ENCODE results near the gene FAM50B.

The FAM50B gene

GRCh38 chr6:3808759-3809514, 40.2 kb upstream of the FAM50B start:
- Histone ChIP-seq H4K20me1 (ENCODE audit: control insufficient read depth, insufficient read depth, low read depth, low read length) (no peaks in the 10 kb centered on the region), H3K27ac (ENCODE audit: low read depth, low read length) (no peak overlapping the region), H3K9me2 (replicated peaks; ENCODE audit: control insufficient read depth, low read length) (no peaks in the 10 kb centered on the region), H3F3A (ENCODE audit: control insufficient read depth, insufficient read depth) (no peaks in the 10 kb centered on the region), H3K27me3 (ENCODE audit: control insufficient read depth, low read length) (no peaks in the 10 kb centered on the region), H3K4me1 (ENCODE audit: control insufficient read depth, low read length) (peaks cover 10% of the 10 kb centered on the region), H3K4me3 (ENCODE audit: low read length) (no peak overlapping the region), H3K9me3 (ENCODE audit: control insufficient read depth, insufficient read depth, low read length) (no peaks in the 10 kb centered on the region), H3K36me3 (ENCODE audit: control insufficient read depth, low read length) (no peaks in the 10 kb centered on the region), H3K4me2 (ENCODE audit: low read length) (no peak overlapping the region), H3K79me2 (ENCODE audit: control insufficient read depth, low read length) (no peaks in the 10 kb centered on the region)
- TF ChIP-seq, protein P1, sequence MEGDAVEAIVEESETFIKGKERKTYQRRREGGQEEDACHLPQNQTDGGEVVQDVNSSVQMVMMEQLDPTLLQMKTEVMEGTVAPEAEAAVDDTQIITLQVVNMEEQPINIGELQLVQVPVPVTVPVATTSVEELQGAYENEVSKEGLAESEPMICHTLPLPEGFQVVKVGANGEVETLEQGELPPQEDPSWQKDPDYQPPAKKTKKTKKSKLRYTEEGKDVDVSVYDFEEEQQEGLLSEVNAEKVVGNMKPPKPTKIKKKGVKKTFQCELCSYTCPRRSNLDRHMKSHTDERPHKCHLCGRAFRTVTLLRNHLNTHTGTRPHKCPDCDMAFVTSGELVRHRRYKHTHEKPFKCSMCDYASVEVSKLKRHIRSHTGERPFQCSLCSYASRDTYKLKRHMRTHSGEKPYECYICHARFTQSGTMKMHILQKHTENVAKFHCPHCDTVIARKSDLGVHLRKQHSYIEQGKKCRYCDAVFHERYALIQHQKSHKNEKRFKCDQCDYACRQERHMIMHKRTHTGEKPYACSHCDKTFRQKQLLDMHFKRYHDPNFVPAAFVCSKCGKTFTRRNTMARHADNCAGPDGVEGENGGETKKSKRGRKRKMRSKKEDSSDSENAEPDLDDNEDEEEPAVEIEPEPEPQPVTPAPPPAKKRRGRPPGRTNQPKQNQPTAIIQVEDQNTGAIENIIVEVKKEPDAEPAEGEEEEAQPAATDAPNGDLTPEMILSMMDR (IDR thresholded peaks at IDR 0.05; ENCODE audit: low read depth, low read length, poor library complexity, severe bottlenecking) = no peak
- no peak for TF ChIP-seq EZH2phosphoT487 (IDR thresholded peaks at IDR 0.05; ENCODE audit: borderline replicate concordance, low read length)

DNA sequence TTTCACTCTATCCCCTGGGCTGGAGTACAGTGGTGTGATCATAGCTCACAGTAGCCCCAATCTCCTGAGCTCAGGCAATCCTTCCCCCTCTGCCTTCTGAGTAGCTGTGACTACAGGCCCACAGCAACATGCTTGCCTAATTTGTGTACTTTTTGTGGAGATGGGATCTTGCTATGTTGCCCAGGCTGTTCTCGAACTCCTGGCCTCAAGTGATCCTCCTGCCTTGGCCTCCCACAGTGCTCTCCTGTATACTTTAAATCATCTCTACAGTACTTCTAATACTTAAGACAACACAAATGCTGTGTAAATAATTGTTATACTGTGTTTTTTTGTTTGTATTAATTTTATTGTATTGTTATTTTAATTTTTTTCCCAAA, 39.7 kb upstream of the FAM50B start:
- Histone ChIP-seq H3K4me1 (ENCODE audit: control insufficient read depth, low read length) (peaks cover 10% of the 10 kb centered on the region), H3K27me3 (ENCODE audit: control insufficient read depth, low read length) (no peaks in the 10 kb centered on the region), H3K27ac (ENCODE audit: low read depth, low read length) (no peak overlapping the region), H3K36me3 (ENCODE audit: control insufficient read depth, low read length) (no peaks in the 10 kb centered on the region), H4K20me1 (ENCODE audit: control insufficient read depth, insufficient read depth, low read depth, low read length) (no peaks in the 10 kb centered on the region), H3K79me2 (ENCODE audit: control insufficient read depth, low read length) (no peaks in the 10 kb centered on the region), H3F3A (ENCODE audit: control insufficient read depth, insufficient read depth) (no peaks in the 10 kb centered on the region), H3K4me3 (ENCODE audit: low read length) (no peak overlapping the region), H3K9me3 (ENCODE audit: control insufficient read depth, insufficient read depth, low read length) (no peaks in the 10 kb centered on the region), H3K9me2 (replicated peaks; ENCODE audit: control insufficient read depth, low read length) (no peaks in the 10 kb centered on the region), H3K4me2 (ENCODE audit: low read length) (no peak overlapping the region)
- TF ChIP-seq, protein P1 (IDR thresholded peaks at IDR 0.05; ENCODE audit: low read depth, low read length, poor library complexity, severe bottlenecking) = no peak
- TF ChIP-seq EZH2phosphoT487 (IDR thresholded peaks at IDR 0.05; ENCODE audit: borderline replicate concordance, low read length) = no peak

GRCh38 chr6:3809982-3810381, 39.2 kb upstream of the FAM50B start:
- Histone ChIP-seq H3K9me2 (replicated peaks; ENCODE audit: control insufficient read depth, low read length) (no peaks in the 10 kb centered on the region), H3K4me1 (ENCODE audit: control insufficient read depth, low read length) (peaks cover 10% of the 10 kb centered on the region), H3K27ac (ENCODE audit: low read depth, low read length) (no peak overlapping the region), H3K36me3 (ENCODE audit: control insufficient read depth, low read length) (no peaks in the 10 kb centered on the region), H3F3A (ENCODE audit: control insufficient read depth, insufficient read depth) (no peaks in the 10 kb centered on the region), H3K9me3 (ENCODE audit: control insufficient read depth, insufficient read depth, low read length) (no peaks in the 10 kb centered on the region), H3K79me2 (ENCODE audit: control insufficient read depth, low read length) (no peaks in the 10 kb centered on the region), H4K20me1 (ENCODE audit: control insufficient read depth, insufficient read depth, low read depth, low read length) (no peaks in the 10 kb centered on the region), H3K4me2 (ENCODE audit: low read length) (no peak overlapping the region), H3K27me3 (ENCODE audit: control insufficient read depth, low read length) (no peaks in the 10 kb centered on the region), H3K4me3 (ENCODE audit: low read length) (no peak overlapping the region)
- TF ChIP-seq, protein P1 (IDR thresholded peaks at IDR 0.05; ENCODE audit: low read depth, low read length, poor library complexity, severe bottlenecking) = no peak
- no peak for TF ChIP-seq EZH2phosphoT487 (IDR thresholded peaks at IDR 0.05; ENCODE audit: borderline replicate concordance, low read length)
